GM12873 (cell line): ENCODE measurements around the gene SERPINA9.

Experiments
- CTCF ChIP-seq: IDR thresholded peaks from 2 replicates; pipeline ENCODE4 v1.5.1; 2012; ENCODE audit warnings: low read depth, mild to moderate bottlenecking, moderate library complexity, low read length, control low read depth; ENCODE audit not compliant: insufficient read depth; ENCODE audit errors: missing control alignments

SERPINA9 gene

GRCh38 chr14:94461526-94462218 is 14.3 kb downstream of the SERPINA9 start:
- no peak for TF ChIP-seq CTCF

GRCh38 chr14:94460631-94461416 is 15.2 kb downstream of the SERPINA9 start:
- TF ChIP-seq CTCF: no peak

DNA sequence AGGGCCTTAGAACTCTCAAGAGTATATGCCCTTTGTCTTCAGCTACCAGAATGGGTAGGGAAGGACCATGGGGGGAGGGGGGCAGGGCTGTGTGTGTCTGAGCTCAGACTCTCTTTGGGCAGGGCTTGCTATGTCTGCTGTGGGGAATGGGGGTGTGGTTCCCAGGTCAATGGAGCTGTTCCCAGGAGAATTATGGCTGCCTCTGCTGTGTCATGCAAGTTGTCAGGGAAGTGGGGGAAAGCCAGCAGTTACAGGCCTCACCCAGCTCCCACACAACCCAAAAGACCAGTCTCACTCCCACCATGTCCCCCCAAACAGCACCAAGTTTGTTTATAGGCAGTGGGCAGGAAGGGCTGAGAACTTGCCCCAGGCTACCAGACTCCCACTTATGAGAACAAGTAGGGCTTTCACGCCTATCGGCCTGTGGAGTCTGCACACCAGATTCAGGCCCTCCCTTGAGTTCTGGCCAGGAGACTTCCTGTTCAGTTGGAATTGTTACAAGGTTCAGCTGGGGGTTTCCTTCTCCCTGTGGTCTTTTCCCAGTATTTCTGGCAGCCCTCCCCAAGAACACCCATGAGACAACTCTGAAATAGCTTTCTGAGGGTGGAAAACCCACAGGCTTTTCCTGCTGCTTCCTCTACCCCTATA is 17.3 kb downstream of the SERPINA9 start:
- no peak for TF ChIP-seq CTCF

GRCh38 chr14:94458096-94458495 is 17.9 kb downstream of the SERPINA9 start:
- no peak for TF ChIP-seq CTCF

GRCh38 chr14:94455928-94456327 is 20.1 kb downstream of the SERPINA9 start:
- TF ChIP-seq CTCF: no peak

GRCh38 chr14:94451826-94452225 is 24.2 kb downstream of the SERPINA9 start:
- TF ChIP-seq CTCF: no peak
